Large intestine (tissue), 3 donors: ENCODE data around the gene TNFRSF13B. TPM values are rescaled to one million over a fixed set of nuclear protein-coding genes. Genes with fewer than 3 reads are reported as not detected.

Source experiments
- DNase-seq, 2 donors: peaks; one replicate each; pipeline versions ENCODE4 v3.0.0 to v3.0.0-alpha.2; 2013
- H3K27ac ChIP-seq: one replicate; pipeline ENCODE4 v1.5.1; 2013; ENCODE audit warnings: low read length
- H3K27me3 ChIP-seq: 2 replicates; pipeline ENCODE4 v1.6.1; 2013; ENCODE audit warnings: low read length; ENCODE audit not compliant: control insufficient read depth, insufficient read depth
- H3K36me3 ChIP-seq: 2 replicates; pipeline ENCODE4 v1.6.1; 2013; ENCODE audit warnings: low read length; ENCODE audit not compliant: control insufficient read depth, insufficient read depth
- H3K4me1 ChIP-seq: one replicate; pipeline ENCODE4 v1.6.1; 2013; ENCODE audit warnings: low read length; ENCODE audit not compliant: control insufficient read depth, insufficient read depth
- H3K4me3 ChIP-seq: one replicate; pipeline ENCODE4 v1.5.1; 2013; ENCODE audit warnings: low read length
- H3K9me3 ChIP-seq: one replicate; pipeline ENCODE4 v1.6.1; 2013; ENCODE audit warnings: mild to moderate bottlenecking, low read depth, low read length, moderate library complexity; ENCODE audit not compliant: control insufficient read depth
- WGBS: methylation state at CpG from one replicate; pipeline ENCODE4 v1.1.5; 2013; ENCODE audit warnings: low lambda C conversion rate; ENCODE audit not compliant: insufficient coverage; 5-methylcytosine and 5-hydroxymethylcytosine counted together
- polyA plus RNA-seq: library from polyadenylated mRNA; unstranded; fragments of 120-200 nt; gene quantifications from one replicate; pipeline ENCODE4 v1.2.1, GENCODE V29; 2013

Gene TNFRSF13B
- polyA plus RNA-seq, 1 donor = 0.07 TPM

DNA sequence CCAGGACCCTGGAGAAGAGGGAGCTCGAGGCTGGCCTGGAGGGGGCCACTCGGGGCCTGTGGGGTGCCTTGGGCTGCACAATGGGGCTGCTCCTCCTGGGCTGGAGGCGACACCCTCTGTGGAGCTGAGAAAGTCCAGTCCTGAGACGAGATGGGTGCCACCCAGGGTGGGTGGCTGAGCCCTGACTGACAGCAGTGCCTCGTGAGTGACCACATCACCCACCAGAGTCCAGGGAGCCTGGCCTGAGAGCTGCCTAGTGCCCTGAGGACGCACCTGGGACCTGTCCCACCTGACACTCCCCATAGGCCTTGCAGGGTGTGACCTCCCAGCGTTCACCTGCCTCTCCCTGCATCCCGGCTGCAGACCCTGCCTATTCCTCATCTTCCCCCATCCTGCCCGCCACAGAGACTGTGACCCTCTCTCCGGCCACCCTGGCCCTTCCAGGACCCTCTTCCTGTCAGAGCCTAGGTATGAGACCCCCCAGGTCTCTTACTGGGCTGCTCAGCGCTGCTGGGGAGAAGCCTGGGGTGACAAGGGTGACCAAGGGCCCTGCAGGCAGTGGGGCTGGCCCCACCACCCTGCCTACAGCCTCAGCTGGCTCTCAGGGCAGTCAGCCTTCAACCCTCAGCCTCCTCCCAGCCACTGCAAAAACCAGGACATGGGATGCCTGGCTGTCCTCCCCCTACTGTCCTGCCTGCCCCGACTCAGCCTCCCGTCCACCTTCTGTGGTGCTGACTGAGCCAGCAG lies 41.2 kb downstream of the TNFRSF13B start:
- no peaks in the 10 kb centered on the region for H3K9me3 ChIP-seq
- H3K4me3 ChIP-seq = no peak overlapping the region
- no peaks in the 10 kb centered on the region for H3K36me3 ChIP-seq
- no CpG with 5 or more reads among the region's 13 CpGs for WGBS
- H3K27me3 ChIP-seq = peaks cover 3% of the 10 kb centered on the region
- H3K4me1 ChIP-seq = no peaks in the 10 kb centered on the region
- no peak for DNase-seq
- no peak overlapping the region for H3K27ac ChIP-seq

DNA sequence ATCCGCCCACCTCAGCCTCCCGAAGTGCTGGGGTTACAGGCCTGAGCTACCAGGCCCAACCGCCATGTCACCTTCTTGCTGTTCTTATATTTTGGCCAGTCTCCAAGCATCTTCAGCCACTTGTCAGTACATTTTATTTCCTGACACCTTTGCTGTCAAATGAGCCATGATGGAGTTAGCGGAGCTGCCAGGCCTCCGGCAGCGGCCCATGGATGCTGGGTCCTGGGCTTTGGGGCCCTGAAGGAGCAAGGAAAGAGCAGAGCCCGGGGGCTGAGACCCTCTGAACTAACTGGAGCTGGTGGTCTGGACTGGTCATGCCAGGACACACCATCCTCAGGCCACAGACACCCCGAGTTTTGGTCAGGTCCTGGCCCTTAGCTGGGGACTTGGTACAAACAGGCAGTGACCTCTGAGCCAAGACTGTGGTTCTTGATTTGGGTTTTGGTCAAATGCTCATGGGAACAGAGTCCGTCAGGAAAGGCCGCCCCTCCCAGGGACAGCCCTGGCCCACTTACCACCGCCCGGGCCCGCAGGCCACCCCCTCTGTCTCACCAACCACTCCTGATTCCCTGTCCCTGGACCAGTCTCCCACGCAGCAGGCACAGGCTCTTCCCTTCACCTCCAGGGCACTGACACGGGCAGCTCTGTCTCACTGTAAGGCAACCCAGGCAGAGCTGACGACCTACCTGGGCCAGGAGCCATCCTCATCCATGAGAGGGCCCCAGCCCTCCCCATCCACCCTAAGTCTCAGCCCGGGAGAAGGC lies 42.0 kb downstream of the TNFRSF13B start:
- no peaks in the 10 kb centered on the region for H3K36me3 ChIP-seq
- H3K4me3 ChIP-seq = no peak overlapping the region
- no peaks in the 10 kb centered on the region for H3K4me1 ChIP-seq
- H3K27me3 ChIP-seq = peaks cover 3% of the 10 kb centered on the region
- WGBS = no CpG with 5 or more reads among the region's 17 CpGs
- no peaks in the 10 kb centered on the region for H3K9me3 ChIP-seq
- H3K27ac ChIP-seq = no peak overlapping the region
- DNase-seq = no peak

DNA sequence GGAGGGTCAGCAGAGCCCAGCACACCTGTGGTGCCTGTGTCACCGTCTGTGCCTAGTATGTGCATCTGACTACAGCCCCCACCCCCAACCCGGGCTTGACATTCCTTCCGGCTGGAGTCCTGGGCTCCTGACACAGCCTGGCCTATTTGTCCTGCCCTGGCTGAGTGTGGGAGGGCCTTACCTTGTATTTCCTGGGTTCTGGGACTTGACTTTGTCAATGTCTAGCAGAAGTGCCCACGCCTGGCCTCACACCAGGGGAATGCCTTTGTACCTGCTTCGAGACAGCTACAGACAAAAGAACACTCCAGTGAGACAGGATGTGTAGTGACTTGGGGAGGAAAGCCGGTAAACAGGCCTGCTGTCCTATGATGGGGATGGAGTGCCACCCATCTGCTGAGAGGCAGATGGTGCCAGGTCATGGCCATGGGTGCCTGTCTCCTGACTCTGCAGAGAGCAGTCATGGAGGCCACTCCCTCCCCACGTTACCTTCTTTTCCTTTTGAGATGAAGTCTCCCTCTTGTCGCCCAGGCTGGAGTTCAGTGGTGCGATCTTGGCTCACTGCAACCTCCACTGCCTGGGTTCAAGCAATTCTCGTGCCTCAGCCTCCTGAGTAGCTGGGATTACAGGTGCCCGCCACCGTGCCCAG lies 42.8 kb downstream of the TNFRSF13B start:
- Histone ChIP-seq H3K9me3 (no peaks in the 10 kb centered on the region), H3K36me3 (no peaks in the 10 kb centered on the region), H3K4me1 (no peaks in the 10 kb centered on the region), H3K4me3 (no peak overlapping the region), H3K27me3 (peaks cover 3% of the 10 kb centered on the region), H3K27ac (no peak overlapping the region)
- DNase-seq = no peak
- no CpG with 5 or more reads among the region's 12 CpGs for WGBS

DNA sequence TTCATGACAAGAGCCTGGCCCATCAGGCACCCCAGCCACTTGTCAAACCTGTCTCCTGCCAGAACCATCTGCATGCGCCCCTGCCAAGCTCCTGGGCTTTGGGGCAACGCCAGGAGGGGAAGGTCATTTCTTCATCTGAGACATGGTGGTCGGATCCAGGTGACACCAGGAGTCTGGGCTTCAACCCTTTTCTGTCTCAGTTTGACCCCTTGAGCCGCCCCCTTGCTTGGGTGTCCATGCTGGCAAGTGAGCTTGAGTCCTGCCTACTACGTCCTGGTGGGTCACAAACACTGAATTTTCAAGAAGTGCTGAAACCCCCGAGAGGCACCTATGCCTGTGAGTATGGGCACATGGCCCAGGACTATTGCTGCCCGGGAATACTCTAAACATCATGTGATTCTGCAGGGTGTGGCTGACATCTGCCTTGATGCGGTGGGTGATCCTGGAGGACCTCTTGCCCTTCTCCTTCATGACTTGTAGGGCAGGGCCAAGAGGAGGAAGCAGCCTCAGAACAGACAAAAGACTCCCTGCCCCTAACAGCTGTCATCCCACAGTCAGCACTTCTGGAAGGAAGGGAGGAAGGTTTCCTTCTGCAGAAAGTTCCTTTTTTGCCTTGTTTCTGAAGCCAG lies 43.4 kb downstream of the TNFRSF13B start:
- no CpG with 5 or more reads among the region's 8 CpGs for WGBS
- H3K4me3 ChIP-seq = no peak overlapping the region
- H3K27ac ChIP-seq = no peak overlapping the region
- no peaks in the 10 kb centered on the region for H3K9me3 ChIP-seq
- H3K27me3 ChIP-seq = peaks cover 3% of the 10 kb centered on the region
- no peak for DNase-seq
- no peaks in the 10 kb centered on the region for H3K4me1 ChIP-seq
- H3K36me3 ChIP-seq = no peaks in the 10 kb centered on the region

DNA sequence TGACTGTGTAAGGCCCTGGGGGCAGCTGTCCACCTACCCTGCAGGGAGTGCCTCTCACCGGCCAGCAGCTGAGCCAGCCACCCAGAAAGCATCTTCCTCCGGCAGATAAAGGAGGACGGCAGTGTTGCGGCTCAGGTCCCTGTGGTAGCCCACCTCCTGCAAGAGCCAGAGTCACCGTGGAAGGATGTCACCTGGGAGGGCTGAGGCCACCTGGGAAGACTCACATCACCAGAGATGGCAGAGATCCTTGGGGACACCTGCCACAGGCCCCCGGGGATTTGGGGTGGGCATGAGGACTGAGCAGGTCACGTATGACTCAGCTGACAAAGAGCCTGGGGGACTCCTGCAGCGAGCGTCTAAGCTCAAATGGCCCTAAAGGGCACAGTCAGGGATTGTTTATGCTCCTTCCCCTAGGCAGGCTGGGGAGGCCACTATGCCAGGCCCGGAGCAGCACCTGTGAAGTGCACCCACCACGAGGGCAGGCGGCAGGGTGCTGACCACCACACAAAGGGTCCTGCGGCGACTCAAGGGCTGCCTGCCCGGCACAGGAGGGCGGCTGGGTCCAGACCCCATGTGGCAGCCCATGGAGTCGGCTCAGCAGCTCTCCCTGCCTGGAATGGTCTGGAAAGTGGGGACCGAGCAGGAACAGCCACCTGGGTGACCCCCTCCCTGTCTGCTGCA lies 44.1 kb downstream of the TNFRSF13B start:
- no peak for DNase-seq
- H3K36me3 ChIP-seq = no peaks in the 10 kb centered on the region
- no CpG with 5 or more reads among the region's 18 CpGs for WGBS
- H3K4me1 ChIP-seq = no peaks in the 10 kb centered on the region
- no peaks in the 10 kb centered on the region for H3K9me3 ChIP-seq
- H3K27ac ChIP-seq = no peak overlapping the region
- H3K27me3 ChIP-seq = peaks cover 3% of the 10 kb centered on the region
- H3K4me3 ChIP-seq = no peak overlapping the region

DNA sequence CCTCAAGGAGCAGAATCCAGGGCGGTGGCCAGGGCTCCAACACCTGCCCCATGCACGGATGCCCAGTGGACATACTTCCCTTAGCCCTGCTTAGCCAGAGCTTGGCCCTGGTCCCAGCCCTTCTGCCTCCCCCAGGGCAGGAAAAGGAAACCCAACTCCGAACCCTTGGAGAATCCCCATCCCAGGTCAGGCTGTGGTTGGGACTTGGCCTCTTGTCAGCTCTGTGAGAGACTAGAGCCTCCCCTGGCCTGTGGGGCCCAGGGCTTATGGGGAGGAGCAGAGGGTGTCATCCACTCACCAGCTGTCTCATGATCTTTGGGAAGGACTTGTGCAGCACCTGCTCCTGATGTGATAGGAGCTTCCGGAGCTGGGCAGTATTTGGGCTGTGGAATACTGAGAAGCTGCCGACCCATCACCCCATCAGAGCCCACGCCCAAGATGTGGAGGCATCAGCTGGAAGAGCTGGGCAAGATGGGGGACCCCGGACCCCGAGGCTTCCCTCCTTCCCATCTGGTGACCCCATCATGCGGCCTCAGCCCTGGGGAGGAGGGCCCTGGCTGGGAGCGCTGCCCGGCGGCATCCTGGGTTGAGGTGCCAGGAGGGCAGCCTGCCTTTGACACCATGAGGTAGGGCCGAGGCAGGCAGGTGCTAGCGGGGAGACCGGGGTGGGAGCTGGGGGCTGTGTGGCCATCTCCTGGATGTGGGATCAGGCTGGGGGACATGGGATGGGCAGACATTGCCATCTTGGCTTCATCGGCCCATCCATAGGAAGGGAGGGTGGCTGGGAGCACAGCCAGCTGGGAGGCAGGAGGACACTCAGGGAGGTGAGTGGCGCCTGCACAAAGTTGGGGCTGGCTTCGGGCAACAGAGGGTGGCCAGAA lies 45.1 kb downstream of the TNFRSF13B start:
- DNase-seq = no peak
- no CpG with 5 or more reads among the region's 18 CpGs for WGBS
- no peak overlapping the region for H3K27ac ChIP-seq

DNA sequence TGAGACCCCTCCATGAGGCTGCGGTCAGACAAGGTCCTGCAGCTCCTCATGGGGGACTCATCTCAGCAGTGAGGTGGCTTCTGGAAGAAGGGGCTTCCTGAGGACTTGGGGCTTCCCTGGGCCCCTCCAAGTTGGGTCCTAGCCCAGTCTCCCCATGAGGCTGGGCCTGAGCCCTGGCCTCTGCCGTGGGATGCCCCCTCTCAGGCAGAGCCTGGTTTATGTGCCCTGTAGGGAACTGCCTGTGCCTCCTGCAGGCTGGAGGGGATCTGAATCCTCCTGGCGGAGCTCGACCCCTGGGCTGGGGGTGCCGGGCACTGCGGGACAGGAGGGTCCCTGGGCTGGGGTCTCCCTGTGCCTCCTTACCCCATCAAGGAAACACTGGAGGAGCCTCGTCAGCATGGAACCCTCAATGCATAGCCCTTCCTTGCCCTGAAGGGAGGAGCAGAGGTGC lies 45.8 kb downstream of the TNFRSF13B start:
- no CpG with 5 or more reads among the region's 7 CpGs for WGBS
- H3K4me3 ChIP-seq = no peak overlapping the region
- H3K36me3 ChIP-seq = no peaks in the 10 kb centered on the region
- H3K4me1 ChIP-seq = no peaks in the 10 kb centered on the region
- H3K9me3 ChIP-seq = no peaks in the 10 kb centered on the region
- no peak overlapping the region for H3K27ac ChIP-seq
- DNase-seq = no peak
- no peaks in the 10 kb centered on the region for H3K27me3 ChIP-seq

More for the DNA sequence above, 45.1 kb downstream of the TNFRSF13B start:
- Histone ChIP-seq H3K36me3 (no peaks in the 10 kb centered on the region), H3K9me3 (no peaks in the 10 kb centered on the region), H3K4me3 (no peak overlapping the region), H3K4me1 (no peaks in the 10 kb centered on the region), H3K27me3 (no peaks in the 10 kb centered on the region)

DNA sequence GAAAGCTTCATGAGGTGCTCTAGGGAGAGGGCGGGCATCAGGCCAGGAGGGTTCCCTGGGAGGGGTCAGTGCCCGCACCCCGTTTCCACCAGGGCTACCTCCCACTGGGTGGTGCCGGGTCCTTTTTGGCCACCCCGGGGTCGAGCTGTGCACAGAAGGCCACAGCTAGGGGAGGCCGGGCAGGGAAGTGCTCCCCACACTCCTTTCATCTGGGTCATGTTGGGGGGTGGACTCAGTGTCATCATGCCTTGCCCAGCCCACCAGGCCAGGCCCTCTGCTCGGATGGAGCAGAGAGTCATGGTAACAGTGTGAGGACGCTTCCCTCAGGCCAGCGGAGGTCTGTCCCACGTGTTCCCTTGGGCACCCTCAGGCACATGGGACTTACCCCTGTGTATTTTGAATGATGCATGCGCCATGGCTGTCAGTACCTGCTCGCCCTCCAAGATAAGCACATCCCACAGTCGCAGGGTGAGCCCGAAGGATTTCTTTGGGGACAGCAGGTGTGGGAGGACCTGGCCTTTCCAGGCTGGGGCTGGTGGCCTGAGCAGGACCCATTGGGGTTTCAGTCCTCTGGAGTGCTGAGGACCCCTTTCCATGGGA lies 46.4 kb downstream of the TNFRSF13B start:
- no CpG with 5 or more reads among the region's 15 CpGs for WGBS
- no peaks in the 10 kb centered on the region for H3K4me1 ChIP-seq
- H3K27ac ChIP-seq = no peak overlapping the region
- H3K27me3 ChIP-seq = no peaks in the 10 kb centered on the region
- H3K9me3 ChIP-seq = no peaks in the 10 kb centered on the region
- no peak overlapping the region for H3K4me3 ChIP-seq
- no peak for DNase-seq
- H3K36me3 ChIP-seq = no peaks in the 10 kb centered on the region
